NK-92 (cell line): ENCODE measurements around the gene EIF3L.
"Not testable (repeated sequence)": the region's sequence is repeated elsewhere in the genome, so short reads cannot be mapped to it uniquely, and the experiment has no call there.

Experiments
- DNase-seq: peaks from one replicate; lab custom pipeline; 2025; ENCODE audit not compliant: unreplicated experiment; lab: John Stamatoyannopoulos, UW

EIF3L gene

DNA sequence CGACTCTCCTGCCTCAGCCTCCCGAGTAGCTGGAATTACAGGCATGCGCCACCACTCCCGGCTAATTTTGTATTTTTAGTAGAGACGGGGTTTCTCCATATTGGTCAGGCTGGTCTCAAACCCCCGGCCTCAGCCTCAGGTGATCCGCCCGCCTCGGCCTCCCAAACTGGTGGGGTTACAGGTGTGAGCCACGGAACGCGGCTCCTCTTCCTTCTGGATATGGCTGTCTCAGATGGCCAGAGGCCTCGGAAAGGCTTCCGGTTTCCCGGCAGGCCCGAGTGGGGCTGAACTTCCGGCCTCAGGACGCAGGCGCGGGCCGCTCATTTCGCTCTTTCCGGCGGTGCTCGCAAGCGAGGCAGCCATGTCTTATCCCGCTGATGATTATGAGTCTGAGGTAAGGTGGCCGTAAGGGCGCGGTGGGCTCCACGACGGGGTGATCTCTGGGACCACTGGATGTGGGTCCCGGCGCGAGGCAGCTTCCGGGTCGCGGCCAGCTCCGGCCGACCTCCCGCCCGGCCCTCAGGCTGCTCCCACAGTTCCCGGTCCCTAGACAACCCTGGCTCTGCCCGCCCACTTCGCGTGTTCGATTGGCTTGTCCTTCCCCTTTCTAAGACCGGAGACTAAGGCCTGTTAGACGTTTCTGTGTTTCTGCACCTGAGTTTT is at the start of gene EIF3L:
Gene EIF3L (plus strand): TSS at position 331 of the 663 bp plus-strand sequence. CDS start 31 bp downstream, at position 362.
- no peak for DNase-seq

GRCh38 chr22:37799979-37800378 is 49.2 kb upstream of the EIF3L start:
- not testable (repeated sequence) for DNase-seq

DNA sequence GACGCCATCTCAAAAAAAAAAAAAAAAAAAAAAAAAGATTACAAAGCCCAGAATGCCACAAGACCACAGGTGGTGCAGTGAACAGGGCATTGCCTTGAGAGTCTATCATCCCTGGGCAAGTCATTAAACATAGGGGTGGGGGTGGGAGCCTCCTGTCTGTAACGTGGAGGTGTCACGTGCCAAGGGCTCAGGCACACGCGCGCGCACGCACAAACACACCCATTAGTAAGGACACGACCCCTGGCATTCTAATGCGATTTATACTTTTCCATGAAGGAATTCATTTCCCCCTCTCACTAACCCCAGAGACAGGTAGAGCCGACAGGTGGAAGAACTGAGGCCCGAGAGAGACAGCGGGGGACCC is 47.3 kb upstream of the EIF3L start:
- DNase-seq = no peak

DNA sequence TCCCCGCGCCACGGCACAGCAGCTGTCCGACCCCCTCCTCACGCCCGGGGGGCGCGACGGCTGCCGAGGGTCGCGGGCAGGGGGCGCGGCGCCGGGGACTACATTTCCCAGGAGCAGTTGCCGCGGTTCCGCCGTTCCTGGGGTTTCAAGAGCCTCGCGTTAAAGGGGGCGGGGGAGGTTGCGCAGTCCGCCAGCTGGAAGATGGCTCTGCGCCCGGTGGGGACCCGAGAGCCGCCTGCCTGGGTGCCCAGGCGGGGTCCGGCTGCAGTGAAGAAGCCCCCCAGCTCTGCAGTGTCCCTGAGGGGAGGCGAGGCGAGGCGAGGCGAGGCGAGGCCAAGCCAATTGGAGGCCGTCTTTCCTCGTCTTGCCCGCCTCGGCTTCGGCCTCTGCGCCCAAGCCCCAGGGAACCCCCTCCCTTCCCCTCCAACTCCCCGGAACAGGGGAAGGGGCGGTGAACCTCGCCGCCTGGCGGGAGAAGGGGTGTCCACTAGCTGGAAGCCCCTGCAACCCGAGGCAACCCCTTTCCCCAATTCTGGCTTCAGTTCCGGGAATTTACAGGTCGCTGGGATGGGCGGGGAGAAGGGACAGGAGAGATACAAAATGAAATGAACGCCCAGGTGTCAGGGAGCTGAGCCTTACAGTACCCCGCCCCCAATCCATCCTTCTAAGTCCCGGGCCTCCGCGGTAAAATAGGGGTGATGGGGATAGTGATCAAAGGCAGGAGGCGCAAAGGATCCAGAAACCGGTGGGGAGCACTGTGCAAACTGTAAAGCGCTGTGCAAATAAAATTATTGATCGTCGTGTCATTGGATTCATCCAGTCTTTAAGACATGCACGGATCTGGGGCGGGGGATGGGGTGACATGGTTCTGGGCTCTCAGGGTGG is 46.7 kb upstream of the EIF3L start:
- DNase-seq = no peak

DNA sequence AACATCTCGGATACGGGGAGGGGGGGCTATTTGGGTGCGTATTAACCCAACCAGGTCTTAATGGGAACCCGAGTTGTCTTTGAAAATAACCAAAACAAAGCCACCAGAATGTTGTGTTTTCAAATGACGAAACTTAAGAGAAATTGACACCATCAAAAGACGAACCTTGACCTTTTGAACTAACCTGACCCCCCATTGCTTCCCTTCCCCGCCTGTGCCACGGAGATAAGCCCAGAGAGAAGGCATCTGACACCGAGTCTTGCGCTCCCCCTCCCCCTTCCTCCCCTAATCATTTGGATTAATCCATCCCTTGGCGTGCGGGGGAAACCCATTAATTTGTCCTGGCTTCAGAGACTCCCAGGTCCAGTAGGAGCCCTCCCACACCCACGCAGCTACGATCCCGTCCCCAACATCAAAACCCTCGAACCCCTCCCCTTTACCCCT is 46.0 kb upstream of the EIF3L start:
- DNase-seq = no peak

DNA sequence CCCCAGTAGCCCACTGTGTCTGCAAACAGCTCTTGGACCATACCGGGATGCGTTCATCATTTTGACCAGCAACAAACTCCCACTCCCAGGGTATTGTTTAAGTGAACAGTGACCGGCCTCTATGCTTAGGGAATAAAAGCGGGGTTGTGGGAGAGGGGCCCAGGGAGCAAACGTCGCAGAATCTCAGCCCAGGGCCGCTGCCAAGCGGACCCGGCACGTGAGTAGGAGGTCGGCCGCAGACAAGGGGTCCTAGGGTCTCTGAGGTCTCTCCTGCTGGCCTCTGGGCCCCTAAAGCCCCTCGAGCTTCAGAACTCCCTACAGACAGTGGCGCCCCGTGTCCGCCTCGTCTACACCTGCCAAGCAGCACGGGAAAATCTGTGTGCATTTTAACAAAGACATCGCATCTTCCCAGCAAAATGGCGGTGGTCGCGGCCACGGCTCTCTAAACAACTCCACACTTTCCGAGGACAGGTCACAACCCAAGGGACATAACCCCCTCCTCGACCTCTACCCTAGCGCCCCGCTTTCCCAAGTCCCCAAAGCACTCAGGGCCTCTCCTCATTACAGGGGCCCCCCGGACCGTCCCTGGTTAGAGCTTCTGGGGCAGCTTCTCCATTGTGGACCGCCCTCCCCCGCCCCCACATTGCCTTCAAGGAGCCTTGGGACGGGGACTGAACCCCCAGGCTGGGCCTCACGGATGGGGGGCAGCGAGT is 45.4 kb upstream of the EIF3L start:
- DNase-seq = no peak

DNA sequence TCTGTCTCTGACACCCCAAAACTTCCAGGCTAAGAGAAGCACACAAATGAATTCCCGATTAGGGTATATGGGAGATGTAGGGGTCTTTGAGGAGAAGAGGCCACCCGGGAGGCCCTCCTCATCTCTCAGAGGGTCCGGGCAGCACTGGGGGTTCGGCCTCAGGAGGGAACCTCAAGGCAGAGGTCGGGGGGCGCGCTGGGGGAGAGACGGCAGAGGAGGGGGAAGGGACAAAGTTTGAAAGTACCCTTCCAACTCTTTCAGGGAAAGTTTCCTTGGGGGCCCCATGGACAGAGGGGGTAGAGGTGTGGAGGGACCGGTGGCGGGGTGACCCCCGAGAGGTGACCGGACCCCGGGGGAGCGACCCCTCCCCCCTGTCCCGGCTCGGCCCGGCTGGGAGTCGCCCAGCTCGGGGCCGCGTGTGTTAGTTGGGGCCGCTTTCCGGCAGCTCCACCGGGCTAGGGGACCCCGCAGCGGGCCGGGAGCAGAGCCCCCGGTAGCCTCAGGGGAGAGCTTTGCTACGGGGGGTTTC is 44.8 kb upstream of the EIF3L start:
- DNase-seq = no peak

GRCh38 chr22:37804881-37805809 is 44.1 kb upstream of the EIF3L start:
- DNase-seq = no peak

DNA sequence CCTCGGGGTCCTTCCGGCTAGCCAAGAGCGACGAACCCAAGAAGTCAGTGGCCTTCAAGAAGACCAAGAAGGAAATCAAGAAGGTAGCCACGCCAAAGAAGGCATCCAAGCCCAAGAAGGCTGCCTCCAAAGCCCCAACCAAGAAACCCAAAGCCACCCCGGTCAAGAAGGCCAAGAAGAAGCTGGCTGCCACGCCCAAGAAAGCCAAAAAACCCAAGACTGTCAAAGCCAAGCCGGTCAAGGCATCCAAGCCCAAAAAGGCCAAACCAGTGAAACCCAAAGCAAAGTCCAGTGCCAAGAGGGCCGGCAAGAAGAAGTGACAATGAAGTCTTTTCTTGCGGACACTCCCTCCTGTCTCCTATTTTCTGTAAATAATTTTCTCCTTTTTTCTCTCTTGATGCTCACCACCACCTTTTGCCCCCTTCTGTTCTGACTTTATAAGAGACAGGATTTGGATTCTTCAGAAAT is 43.4 kb upstream of the EIF3L start:
- DNase-seq = no peak

GRCh38 chr22:37806409-37807333 is 42.5 kb upstream of the EIF3L start:
- no peak for DNase-seq

- DNase-seq = no peak
Measured at GRCh38 chr22:37807410-37808293, 41.6 kb upstream of the EIF3L start, which contains the start of gene GCAT. Gene GCAT, plus strand, starts transcription at chr22:37807934. Its CDS starts 34 bp downstream, at chr22:37807968.

DNA sequence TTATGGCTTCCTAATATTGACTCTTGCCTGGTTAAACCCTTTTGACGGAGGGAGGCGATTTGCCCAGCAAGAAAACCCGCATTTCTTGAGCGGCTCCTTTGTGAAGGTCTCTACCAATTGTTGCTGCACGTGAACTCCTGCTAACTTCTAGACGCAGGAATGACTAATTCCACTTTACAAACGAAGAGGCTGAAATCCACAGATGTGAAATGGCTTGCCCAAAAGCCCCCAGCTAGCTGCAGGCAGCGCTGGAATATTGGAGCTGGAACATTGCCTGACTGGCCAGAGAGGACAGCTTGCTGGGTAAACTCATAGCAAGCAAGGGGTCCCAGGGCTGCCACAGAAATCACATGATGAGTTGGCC is 40.9 kb upstream of the EIF3L start:
- no peak for DNase-seq

- DNase-seq = no peak
Measured at GRCh38 chr22:37809672-37810333, 39.4 kb upstream of the EIF3L start.

DNA sequence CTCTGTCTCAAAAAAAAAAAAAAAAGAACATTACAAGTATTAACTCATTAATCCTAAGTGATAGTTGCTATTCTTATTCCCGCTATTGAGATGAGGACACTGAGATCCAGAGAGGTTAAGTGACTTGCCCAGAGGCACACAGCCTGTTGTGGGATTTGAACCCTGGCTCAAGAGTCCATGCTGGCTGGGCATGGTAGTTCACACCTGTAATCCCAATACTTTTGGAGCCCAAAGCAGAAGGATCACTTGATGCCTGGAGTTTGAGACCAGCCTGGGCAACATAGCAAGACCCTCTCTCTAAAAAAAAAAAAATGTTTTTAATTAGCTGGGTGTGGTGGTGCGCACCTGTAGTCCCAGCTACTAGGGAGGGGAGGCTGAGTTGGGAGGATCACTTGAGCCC is 37.4 kb upstream of the EIF3L start:
- no peak for DNase-seq

DNA sequence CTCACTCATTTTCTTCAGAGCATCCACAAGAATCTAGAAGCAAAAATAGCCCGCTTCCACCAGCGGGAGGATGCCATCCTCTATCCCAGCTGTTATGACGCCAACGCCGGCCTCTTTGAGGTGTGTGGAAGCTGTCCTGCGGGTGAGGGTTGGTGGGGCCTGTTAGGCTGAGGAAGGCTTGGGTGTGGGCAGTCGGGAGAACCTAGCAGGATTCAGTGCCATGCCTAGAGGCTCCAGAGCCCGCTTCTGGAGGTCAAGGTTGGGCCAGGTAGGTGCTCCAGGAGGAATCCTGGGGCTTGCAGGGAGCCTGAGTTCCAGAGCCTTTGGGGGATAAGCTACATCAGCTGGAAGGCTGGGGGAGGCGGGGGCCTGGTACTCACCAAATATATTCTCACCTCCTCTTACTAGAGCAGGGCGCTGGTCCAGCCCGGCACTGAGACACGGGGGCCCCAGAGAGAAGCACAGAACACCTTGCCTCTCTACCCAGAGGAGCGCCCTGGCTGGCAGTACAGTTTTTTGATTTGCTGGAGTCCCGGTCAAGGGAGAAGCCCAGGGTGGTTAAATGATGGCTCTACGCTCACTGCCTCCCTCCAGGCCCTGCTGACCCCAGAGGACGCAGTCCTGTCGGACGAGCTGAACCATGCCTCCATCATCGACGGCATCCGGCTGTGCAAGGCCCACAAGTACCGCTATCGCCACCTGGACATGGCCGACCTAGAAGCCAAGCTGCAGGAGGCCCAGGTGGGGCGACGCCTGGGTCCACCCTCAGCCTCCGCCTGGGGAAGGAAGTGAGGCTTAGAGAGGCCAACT is 36.1 kb upstream of the EIF3L start:
- DNase-seq = no peak

- DNase-seq = no peak
Measured at GRCh38 chr22:37815593-37815992, 33.6 kb upstream of the EIF3L start.
